NCI-H748 treated with DMSO at 0.1 percent for 48 hours (cell line): ENCODE results near the gene CHST13.

Experiments
- DNase-seq: peaks from one replicate; lab custom pipeline; 2025; lab: John Stamatoyannopoulos, UW

Gene CHST13

GRCh38 chr3:126540951-126541627 is 17.1 kb downstream of the CHST13 start:
- DNase-seq = no peak

GRCh38 chr3:126541628-126542339 is 17.8 kb downstream of the CHST13 start:
- no peak for DNase-seq

- DNase-seq = no peak
Measured at GRCh38 chr3:126542340-126543241, 18.6 kb downstream of the CHST13 start.

- no peak for DNase-seq
Measured at GRCh38 chr3:126543457-126544061, 19.6 kb downstream of the CHST13 start.

GRCh38 chr3:126544596-126545281 is 20.8 kb downstream of the CHST13 start:
- DNase-seq = no peak

GRCh38 chr3:126545544-126545943 is 21.6 kb downstream of the CHST13 start:
- no peak for DNase-seq

- DNase-seq = no peak
Measured at GRCh38 chr3:126546013-126546412, 22.1 kb downstream of the CHST13 start.

- no peak for DNase-seq
Measured at GRCh38 chr3:126546549-126547239, 22.7 kb downstream of the CHST13 start.

- no peak for DNase-seq
Measured at GRCh38 chr3:126547721-126548120, 23.8 kb downstream of the CHST13 start.

GRCh38 chr3:126548556-126549466 is 24.9 kb downstream of the CHST13 start:
- no peak for DNase-seq

GRCh38 chr3:126549861-126550487 is 26.0 kb downstream of the CHST13 start:
- DNase-seq = no peak

GRCh38 chr3:126550488-126551051 is 26.6 kb downstream of the CHST13 start:
- no peak for DNase-seq

- DNase-seq = no peak
Measured at GRCh38 chr3:126551121-126551838, 27.3 kb downstream of the CHST13 start.

GRCh38 chr3:126551839-126552687 is 28.1 kb downstream of the CHST13 start:
- no peak for DNase-seq

GRCh38 chr3:126552688-126553283 is 28.8 kb downstream of the CHST13 start:
- no peak for DNase-seq

GRCh38 chr3:126553284-126554084 is 29.5 kb downstream of the CHST13 start:
- no peak for DNase-seq
